Adrenal gland (tissue), 5 donors: ENCODE data around the gene OLIG1.

Experiments used
- CTCF ChIP-seq, 6 experiments: fragments of 450-650 bp in 4 of 6; fragments of 200-600 bp in 2 of 6; sonication (generic) in 1 of 6; IDR thresholded peaks; 1 replicate in 5 of 6; 2 replicates in 1 of 6; pipeline versions ENCODE4 v1.5.1 to v1.8.0; 2016 to 2021; ENCODE audit warnings: antibody characterized with exemption in 6 of 6, mild to moderate bottlenecking in 2 of 6, moderate library complexity in 1 of 6
- POLR2A ChIP-seq, 2 donors: fragments of 450-650 bp; IDR thresholded peaks; one replicate each; pipeline ENCODE4 v1.6.1; 2017; ENCODE audit warnings: antibody characterized with exemption in 2 of 2, mild to moderate bottlenecking in 2 of 2, moderate library complexity in 1 of 2
- donor health status: DM: no; HTN: no; CAD: no.

- TF ChIP-seq CTCF (IDR thresholded peaks at IDR 0.05) (no peak), POLR2A (IDR thresholded peaks at IDR 0.05) (no peak)
Observed at GRCh38 chr21:33061233-33061632, 8.7 kb upstream of the OLIG1 start.
